HL-60 (cell line): ENCODE measurements around the gene HARBI1.
A peak's percentile ranks its signal among the peaks of the same experiment; 100 is the strongest.

Source experiments
- DNase-seq, 2 experiments: peaks; one replicate each; pipeline ENCODE4 v3.0.0-alpha.2; 2010 to 2020; ENCODE audit warnings: low read depth in 1 of 2, low spot score in 1 of 2
- H3K27ac ChIP-seq: fragments of 250-450 bp; sonication (Bioruptor Pico); replicated peaks from 2 replicates; pipeline ENCODE4 v1.5.1; 2020; ENCODE audit warnings: mild to moderate bottlenecking, moderate library complexity
- H3K27me3 ChIP-seq: fragments of 250-450 bp; sonication (Bioruptor Pico); 2 replicates; pipeline ENCODE4 v1.5.1; 2021; ENCODE audit warnings: mild to moderate bottlenecking, moderate library complexity; ENCODE audit not compliant: insufficient read depth, poor library complexity, severe bottlenecking
- H3K4me3 ChIP-seq: replicated peaks from 2 replicates; pipeline ENCODE4 v1.5.1; 2011; ENCODE audit warnings: mild to moderate bottlenecking, control low read depth, low read length; ENCODE audit not compliant: insufficient read depth
- CTCF ChIP-seq: IDR thresholded peaks from one replicate; pipeline ENCODE4 v1.5.1; 2011; ENCODE audit warnings: low read length, control low read depth, inconsistent platforms; ENCODE audit not compliant: insufficient read depth
- GABPA ChIP-seq: IDR thresholded peaks from 2 replicates; pipeline ENCODE4 v1.6.1; 2012; ENCODE audit warnings: low read depth
- POLR2AphosphoS5 ChIP-seq: IDR thresholded peaks from 2 replicates; pipeline ENCODE4 v1.6.1; 2012; ENCODE audit warnings: low read depth
- REST ChIP-seq: IDR thresholded peaks from 2 replicates; pipeline ENCODE4 v1.6.1; 2012; ENCODE audit warnings: low read depth; ENCODE audit not compliant: insufficient replicate concordance
- SPI1 ChIP-seq: IDR thresholded peaks from 2 replicates; pipeline ENCODE4 v1.6.1; 2012; ENCODE audit warnings: low read depth, mild to moderate bottlenecking, borderline replicate concordance

Gene HARBI1

GRCh38 chr11:46593550-46594373 lies 23.3 kb downstream of the HARBI1 start, which contains the start of gene AMBRA1:
TSS of gene AMBRA1 (minus strand) at chr11:46594023. CDS start at chr11:46548380, 45,643 bp downstream.
- no peaks in the 10 kb centered on the region for H3K27me3 ChIP-seq
- peak within 1 kb of the TSS; percentile 74 for H3K27ac ChIP-seq
- TF ChIP-seq POLR2AphosphoS5 = peak; percentile 72; the same call in 1 of the 2 replicates
- TF ChIP-seq CTCF = no peak
- TF ChIP-seq SPI1 = peak; percentile 32; the same call in 1 of the 2 replicates

DNA sequence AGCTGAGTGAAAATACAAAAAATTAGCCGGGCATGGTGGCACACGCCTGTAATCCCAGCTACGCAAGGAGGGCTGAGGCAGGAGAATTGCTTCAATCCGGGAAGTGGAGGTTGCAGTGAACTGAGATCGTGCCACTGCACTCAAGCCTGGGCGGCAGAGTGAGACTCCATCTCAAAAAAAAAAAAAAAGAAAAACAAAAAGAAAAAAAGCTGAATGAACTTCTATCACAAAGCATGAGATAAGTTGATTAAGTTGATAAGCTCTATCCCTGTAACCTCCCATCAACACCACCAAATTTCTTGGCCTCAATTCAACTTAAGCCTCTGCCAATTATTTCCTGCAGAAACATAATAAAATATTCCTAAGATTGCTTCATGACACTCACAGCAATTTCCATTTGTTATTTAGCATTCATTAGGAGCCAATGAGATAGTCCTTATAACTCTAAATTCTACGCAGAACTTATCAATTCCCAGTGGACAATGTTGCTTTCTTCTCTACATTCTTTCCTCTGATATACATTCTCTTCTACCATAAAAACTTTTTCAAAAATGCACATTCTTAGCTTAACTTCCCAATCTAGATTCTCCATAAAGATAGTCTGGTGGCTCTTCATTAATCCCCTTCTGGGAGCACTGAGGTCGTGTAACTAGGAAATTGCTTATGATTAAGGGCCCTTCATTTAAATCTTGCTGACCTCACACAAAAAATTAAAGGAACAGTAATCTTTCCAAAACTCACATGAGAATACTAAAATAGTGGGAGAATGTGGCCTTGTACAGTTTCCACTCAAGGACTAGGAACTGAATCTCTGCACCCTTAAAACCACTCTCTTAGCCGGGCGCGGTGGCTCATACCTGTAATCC lies 26.1 kb downstream of the HARBI1 start:
- H3K4me3 ChIP-seq = no peak overlapping the region
- no peaks in the 10 kb centered on the region for H3K27me3 ChIP-seq
- no peak for DNase-seq
- TF ChIP-seq CTCF (no peak), REST (no peak), SPI1 (no peak), POLR2AphosphoS5 (no peak), GABPA (no peak)
- no peak overlapping the region for H3K27ac ChIP-seq

More at GRCh38 chr11:46593550-46594373, 23.3 kb downstream of the HARBI1 start, which contains the start of gene AMBRA1:
- peak; percentile 84 to 94 for DNase-seq
- peak within 1 kb of the TSS; percentile 80 for H3K4me3 ChIP-seq

DNA sequence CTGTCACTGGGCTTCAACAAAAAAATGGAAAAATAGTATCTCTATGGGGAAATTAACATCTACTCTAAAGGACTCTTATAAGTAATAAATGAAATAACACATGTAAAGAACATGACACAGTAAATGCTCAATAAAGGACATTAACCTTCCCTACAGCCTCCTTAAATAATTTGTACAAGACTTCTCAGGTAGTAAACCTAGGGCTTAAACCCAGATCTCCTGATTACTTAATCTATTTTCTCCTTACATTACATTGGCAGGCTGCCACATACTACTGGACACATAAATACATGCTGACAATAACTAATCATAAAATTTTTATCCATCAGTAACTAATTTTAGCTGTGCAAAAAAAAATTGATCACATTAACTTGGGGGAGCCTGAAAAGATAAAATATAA lies 28.1 kb downstream of the HARBI1 start:
- no peak for DNase-seq
- TF ChIP-seq SPI1 (no peak), GABPA (no peak), CTCF (no peak), REST (no peak), POLR2AphosphoS5 (no peak)
- Histone ChIP-seq H3K27me3 (no peaks in the 10 kb centered on the region), H3K27ac (no peak overlapping the region), H3K4me3 (no peak overlapping the region)
